NT2/D1 (cell line): ENCODE measurements around the gene SPTLC1.

ENCODE experiments used
- DNase-seq: peaks from one replicate; pipeline ENCODE4 v3.0.0-alpha.2; 2011; ENCODE audit warnings: low read depth, low spot score
- H3K27me3 ChIP-seq: 2 replicates; pipeline ENCODE4 v1.6.0; 2011; ENCODE audit warnings: mild to moderate bottlenecking; ENCODE audit not compliant: insufficient read length, insufficient read depth
- H3K36me3 ChIP-seq: 2 replicates; pipeline ENCODE4 v1.6.1; 2011; ENCODE audit warnings: mild to moderate bottlenecking, low read length, mixed read lengths; ENCODE audit not compliant: insufficient read depth, insufficient read length
- H3K4me1 ChIP-seq: 2 replicates; pipeline ENCODE4 v1.5.1; 2011; ENCODE audit not compliant: insufficient read depth, insufficient read length
- H3K4me3 ChIP-seq: 2 replicates; pipeline ENCODE4 v1.5.1; 2011; ENCODE audit warnings: low read depth; ENCODE audit not compliant: insufficient read length
- H3K9ac ChIP-seq: 2 replicates; pipeline ENCODE4 v1.6.0; 2011; ENCODE audit warnings: low read depth; ENCODE audit not compliant: insufficient read length
- H3K9me3 ChIP-seq: 2 replicates; pipeline ENCODE4 v1.5.1; 2011; ENCODE audit warnings: mild to moderate bottlenecking, low read length; ENCODE audit not compliant: insufficient read depth
- SUZ12 ChIP-seq: IDR thresholded peaks from 2 replicates; pipeline ENCODE4 v1.6.1; 2011; ENCODE audit not compliant: insufficient read length, insufficient read depth; ENCODE audit errors: extremely low read depth
- YY1 ChIP-seq: IDR thresholded peaks from 2 replicates; pipeline ENCODE4 v1.6.1; 2011; ENCODE audit not compliant: insufficient read length, insufficient read depth
- ZNF274 ChIP-seq: IDR thresholded peaks from 2 replicates; pipeline ENCODE4 v1.6.1; 2011; ENCODE audit warnings: mild to moderate bottlenecking, low read depth, low read length

The SPTLC1 gene

DNA sequence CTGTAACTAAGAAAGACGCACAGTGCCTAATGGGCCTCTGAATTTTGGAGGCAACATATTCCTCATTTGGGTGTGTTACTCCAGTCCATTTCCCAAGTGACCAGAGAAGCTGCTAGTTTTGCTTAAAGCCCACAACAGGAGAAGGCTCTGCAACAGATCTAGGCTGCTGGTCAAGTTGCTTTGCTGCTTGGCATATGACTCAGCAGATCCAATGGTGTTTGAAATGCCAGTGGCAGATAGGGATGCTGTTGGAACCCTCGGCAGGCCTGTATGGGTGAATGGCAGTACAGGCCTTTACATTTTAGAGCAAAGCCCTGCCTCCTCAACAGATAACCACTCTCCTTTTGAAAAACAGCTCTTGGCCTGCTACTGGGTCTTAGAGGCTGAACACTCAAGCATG, 129.0 kb downstream of the SPTLC1 start:
- H3K27me3 ChIP-seq = no peaks in the 10 kb centered on the region
- no peak for TF ChIP-seq YY1
- no peak for TF ChIP-seq SUZ12
- no peak for TF ChIP-seq ZNF274
- H3K9me3 ChIP-seq = peaks cover 20% of the 10 kb centered on the region
- H3K4me3 ChIP-seq = no peak overlapping the region
- H3K36me3 ChIP-seq = no peaks in the 10 kb centered on the region
- no peak for DNase-seq
- H3K4me1 ChIP-seq = no peaks in the 10 kb centered on the region
- H3K9ac ChIP-seq = no peak overlapping the region

DNA sequence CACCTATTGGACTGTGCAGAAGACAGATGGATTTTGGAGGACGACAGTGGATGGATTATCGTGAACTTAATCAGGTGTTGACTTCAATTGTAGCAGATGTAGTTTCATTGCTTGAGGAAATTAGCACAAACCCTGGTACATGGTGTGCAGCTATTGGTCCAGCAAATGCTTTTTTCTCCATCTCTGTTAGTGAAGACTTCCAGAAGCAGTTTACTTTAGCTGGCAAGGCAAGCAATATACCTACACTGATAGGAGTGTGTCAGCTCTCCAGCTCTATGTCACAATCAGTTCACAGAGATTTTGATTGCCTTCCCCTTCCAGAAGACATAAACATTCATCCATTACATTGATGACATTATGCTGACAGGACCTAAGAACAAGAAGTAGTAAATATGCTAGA, 129.5 kb downstream of the SPTLC1 start:
- Histone ChIP-seq H3K4me1 (no peaks in the 10 kb centered on the region), H3K27me3 (no peaks in the 10 kb centered on the region), H3K4me3 (no peak overlapping the region), H3K36me3 (no peaks in the 10 kb centered on the region), H3K9ac (no peak overlapping the region), H3K9me3 (peaks cover 21% of the 10 kb centered on the region)
- no peak for DNase-seq
- TF ChIP-seq ZNF274 (no peak), SUZ12 (no peak), YY1 (no peak)
